Stimulated activated CD4-positive, alpha-beta T cell treated with anti-CD3 and anti-CD28 coated beads, TNF-alpha, amount 100 ng/mL, for 4 hours (primary cell): ENCODE results near the gene DEGS1.

Source experiments
- DNase-seq, 3 experiments: peaks; one replicate each; pipeline ENCODE4 v3.0.0-alpha.2; 2020; ENCODE audit warnings: low read depth in 3 of 3

Gene DEGS1

DNA sequence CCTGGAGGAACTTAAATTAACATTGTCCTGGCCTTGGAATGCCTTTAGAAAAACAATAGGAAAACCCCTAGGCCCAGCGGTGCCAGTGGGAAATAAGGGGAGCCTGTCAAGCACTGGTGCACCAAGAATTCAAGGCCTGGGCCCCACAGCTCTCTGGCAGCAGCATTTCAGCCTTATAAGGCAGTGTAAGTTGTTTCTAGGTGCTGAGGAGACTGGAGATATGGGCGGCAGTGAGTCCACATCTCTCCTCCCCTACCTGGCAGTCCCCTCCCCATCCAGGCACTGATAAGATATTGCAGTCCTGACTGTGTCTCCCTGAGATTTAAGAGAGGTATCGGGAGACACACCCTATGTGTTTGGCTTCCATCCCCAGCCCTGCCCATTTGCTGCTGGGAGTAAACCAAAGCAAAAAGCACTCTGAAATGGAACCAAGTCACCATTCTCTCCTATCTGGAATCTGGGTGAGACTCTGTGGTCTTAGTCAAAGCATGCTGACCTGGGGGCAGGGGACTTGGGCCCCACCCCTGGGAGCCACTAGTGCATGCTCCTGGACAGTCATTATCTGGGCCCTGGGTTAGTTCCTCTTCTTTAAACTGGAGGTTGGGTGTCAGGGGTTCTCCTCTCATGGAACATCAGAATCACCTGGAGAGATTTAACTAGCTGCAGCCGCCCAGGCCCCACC is 30.5 kb downstream of the DEGS1 start:
- DNase-seq = no peak

DNA sequence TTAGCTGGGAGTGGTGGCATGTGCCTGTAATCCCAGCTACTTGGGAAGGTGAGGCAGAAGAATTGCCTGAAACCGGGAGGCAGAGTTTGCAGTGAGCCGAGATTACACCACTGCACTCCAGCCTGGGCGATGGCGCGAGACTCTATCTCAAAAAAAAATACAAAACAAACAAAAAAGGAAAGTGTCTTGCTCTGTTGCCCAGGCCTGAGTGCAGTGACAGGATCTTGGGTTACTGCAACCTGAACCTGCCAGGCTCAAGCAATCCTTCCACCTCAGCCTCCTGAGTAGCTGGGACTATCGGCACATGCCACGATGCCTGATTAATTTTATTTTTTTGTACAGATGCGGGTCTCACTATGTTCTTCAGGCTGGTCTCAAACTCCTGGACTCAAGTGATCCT is 33.3 kb downstream of the DEGS1 start:
- DNase-seq = no peak

DNA sequence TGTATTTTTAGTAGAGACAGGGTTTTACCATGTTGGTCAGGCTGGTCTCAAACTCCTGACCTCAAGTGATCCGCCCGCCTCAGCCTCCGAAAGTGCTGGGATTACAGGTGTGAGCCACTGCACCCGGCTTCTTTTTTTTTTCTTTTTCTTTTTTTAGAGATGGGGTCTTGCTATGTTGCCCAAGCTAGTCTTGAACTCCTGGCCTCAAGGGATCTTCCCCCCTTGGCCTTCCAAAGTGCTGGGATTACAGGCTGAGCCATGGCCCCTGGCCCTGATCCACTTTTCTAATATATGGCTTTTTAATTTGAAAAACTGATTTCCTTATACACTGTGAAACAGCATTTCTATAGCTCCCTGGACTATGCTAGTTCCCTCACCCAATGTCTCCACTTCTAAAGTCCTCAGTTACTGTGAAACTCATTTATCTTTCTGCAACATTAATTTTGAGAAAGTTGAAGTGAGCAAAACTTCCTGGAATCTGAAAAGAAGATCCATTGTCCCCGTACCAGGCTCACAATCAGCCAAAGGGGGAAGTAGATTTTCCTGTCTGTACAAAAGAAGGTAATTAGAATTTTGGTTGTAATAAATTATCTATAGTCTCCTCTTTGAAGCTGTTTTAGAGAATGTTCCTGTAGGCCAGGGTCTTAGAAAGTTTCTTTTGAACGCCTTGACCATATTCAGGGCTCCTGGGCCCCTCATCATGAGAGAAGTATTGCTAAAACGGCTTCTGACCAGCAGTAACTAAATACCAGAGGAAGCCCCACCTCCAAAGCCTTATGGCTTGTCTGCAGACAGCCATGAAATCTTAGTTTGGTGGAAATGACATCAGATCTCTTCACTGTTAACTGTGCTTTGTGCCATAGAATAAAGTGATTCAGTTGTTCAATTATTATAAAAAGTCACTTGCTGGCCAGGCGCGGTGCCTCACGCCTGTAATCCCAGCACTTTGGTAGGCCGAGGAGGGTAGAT is 34.9 kb downstream of the DEGS1 start:
- no peak for DNase-seq

DNA sequence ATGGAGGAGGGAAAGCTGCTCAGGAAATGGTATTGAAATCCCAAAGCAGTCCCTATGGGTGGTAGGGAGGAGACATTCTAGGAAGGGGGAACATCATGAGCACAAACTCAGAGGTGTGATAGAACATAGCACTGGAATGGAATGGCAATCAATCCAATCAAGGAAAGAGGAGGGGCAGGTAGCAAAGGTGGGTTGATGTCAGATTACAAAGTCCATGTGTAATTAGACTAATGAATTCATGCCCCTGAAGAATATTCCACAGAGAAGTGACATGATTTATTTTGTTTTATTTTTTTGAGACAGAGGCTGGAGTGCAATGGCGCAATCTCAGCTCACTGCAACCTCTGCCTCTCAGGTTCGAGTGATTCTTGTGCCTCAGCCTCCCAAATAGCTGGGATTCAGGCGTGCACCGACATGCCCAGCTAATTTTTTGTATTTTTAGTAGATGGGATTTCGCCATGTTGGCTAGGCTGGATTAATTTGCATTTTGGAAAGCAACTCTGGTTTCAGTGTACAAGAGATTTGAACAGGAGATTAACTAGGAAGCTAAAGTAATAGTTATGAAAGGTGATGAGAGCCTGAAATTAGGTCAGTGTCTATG is 36.1 kb downstream of the DEGS1 start:
- no peak for DNase-seq

DNA sequence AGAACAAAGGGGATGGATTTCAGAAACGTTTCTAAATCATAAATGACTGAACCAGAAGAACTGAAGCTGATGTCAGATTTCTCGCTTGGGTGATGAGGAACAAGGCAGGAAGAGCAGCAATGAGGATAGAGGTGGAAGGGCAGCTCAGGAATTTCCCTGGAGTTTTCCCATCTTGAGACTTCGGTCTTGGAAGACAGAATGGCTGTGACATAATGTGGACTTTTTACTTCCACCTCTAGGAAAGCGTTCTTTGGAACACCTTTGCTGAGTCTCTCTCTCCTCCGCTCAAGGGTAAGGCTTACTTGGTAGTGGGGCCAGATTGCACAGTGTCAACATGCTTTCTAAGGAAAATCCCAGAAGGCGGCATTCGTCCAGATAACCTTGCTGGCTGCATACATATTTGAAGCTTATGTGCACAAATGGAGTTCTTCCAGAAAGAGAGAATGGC is 36.6 kb downstream of the DEGS1 start:
- DNase-seq = no peak

DNA sequence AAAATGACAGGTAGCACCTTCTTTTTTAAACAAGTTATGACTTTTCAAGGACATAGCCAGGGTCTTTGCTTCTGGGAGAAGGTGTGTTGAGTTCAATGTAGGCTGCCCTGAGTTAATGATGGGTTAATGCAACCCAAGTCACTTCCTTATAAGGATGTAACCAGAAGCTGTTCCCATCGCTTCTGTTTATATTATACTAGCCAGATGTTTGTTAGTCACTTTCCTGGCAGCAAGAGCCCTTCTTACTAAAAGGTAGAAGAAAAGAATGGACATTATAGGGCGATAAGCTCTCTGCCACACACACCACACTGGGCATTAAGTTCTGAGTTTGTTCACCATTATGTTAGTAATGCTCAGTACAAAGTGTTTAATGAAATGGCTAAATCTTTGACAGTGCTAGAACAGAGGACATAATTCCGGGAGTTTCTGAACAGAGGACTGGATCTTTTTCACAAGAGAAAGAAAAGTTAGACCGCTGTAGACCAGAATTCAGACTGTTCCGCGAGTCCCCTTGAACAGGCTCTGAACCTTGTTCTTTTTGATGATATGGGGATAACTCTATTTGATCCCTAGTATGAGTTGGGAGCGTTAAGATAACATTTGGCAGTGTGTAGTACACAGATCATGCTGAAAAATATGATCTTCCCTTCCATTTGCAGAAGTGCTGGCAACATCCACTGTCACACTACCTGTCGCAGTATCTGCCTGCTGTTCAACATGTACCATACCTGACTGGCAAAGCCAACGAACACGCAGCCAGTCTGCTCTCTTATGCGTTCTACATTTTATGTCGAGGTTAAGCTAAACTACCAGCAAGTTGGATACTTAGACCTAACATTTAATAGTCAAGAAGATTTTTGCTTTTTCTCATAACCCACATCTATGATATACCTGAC is 41.0 kb downstream of the DEGS1 start:
- DNase-seq = no peak

DNA sequence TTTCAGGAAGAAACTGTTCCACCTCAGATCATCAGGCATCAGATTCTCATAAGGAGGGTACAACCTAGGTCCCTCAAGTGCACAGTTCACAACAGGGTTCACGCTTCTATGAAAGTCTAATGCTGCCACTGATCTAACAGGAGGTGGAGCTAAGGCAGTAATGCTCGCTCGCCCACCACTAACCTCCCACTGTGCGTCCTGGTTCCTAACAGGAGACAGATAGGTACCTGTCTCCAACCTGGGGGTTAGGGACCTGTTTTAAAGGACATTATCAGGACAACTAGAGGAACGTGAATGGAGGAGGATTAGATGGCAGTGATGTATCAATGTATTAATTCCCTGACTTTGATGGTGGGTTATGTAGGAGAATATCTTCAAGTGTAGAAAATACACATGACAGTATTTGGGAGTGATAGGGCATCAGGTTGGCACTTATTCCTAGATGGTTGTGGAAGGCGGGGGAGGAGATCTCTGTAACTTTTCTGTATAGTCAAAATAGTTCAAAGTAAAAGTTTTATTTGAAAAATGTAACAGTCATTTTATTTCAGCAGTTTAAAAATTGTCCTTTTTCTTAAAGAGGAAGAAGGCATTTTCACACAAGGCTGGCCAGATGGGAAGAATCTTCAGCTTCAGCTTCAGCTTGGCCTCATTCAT is 43.9 kb downstream of the DEGS1 start:
- DNase-seq = no peak

DNA sequence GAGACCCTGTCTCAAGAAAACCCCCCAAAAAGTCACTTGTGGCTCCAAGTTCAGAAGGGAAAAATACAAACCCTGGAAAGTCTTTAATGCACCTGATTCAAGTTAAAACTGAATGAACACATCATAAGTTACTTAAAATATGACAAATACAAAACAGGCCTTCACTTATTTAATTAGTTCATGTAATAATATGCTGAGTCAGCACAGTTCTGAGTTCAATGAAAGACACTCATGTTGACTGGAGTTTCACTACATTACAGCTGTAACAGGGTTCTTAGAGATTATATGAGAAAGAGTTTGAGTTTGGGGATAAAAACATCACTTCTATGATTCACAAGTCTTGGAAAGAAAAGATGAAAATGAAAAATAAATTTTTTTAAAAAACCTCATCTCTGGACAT is 51.0 kb downstream of the DEGS1 start:
- DNase-seq = no peak

DNA sequence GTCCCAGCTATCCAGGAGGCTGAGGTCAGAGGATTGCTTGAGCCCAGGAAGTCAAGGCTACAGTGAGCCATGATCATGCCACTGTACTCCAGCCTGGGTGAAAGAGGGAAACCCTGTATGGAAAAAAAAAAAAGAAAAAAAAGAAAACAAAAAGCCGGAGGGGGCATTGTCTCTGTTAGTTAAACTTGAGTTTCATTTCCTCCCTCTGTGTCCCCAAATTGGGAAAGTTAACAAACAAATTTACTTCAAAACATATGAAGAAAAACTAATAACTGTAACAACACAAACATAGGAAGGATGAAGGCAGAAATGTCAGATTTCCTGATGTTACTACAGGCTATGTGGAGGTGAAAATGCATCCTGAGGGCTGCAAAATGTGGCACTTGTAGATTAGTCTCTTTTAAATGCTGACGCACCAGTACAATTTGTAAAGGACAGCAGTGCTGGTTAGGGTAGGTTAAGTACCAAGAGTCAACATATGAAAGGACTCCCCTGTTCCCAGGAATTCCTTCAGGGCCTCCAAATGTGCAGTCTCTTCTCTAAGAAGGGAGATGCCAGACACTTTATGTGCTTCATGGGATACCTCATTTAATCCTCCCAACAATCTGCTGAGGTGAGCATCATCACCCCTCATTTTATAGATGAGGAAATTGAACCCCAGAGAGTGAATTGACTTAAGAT is 52.9 kb downstream of the DEGS1 start:
- no peak for DNase-seq

DNA sequence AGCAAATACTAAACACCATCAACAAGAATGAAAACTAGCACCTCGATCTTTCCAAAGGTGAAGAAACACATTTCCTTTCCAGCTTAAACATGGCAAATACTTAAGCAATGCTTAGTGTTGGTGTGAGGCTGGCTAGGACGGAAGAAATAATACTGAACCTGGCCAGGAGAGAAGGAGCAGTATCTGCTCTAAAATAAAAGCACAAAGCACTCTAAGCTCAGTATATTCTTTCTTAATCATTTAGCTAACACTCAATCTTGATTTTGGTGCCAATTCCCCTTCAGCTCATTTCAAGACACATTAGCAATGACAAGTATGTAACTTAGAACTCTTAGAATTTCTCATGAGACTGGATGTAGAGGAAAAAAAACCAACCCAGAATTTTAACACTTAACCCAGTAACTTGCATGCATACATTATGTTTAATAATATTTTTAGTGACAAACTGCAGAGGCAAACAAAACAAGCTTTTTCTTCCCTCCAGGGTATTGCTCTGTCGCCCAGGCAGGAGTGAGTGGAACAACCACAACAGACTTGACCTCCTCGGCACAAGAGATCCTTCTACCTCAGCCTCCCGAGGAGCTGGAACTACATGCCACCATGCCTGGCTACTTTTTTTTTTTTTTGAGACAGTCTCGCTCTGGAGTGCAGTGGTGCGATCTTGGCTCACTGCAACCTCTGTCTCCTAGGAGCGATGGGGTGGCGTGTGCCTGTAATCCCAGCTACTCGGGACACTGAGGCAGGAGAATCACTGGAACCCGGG is 54.3 kb downstream of the DEGS1 start:
- no peak for DNase-seq

DNA sequence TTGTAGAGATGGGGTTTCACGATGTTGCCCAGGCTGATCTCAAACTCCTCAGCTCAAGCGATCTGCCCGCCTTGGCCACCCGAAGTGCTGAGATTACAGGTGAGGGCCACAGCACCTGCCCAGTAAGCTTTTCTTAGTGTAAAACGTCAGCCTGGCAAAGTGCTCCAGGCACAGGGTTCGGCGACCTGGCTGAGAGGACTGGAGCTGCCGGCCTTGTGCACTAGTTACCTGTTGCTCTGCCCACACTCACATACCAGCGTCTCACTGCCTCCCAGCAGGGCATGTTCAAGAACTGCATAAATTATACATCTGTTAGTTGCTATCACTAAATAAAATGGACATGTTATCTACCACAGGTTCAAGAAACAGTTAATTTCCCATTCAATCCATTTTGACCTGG is 55.2 kb downstream of the DEGS1 start:
- DNase-seq = no peak

DNA sequence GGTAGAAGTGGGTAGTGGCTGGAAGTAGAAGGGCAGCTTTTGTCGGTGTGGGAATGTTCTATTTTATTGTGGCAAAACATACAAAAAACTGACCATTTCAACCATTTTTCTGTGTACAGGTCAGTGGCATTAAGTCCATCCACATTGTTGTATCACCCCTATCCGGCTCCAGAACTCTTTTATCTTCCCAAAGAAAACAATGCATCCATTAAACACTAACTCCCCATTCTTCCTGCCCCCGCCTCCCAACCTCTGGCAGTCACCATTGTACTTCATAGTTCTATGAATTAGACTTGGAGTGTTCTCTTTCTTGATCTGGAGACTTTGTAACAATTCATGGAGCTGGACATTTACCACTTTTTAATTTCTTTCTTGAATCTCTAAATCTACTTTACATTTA is 55.7 kb downstream of the DEGS1 start:
- DNase-seq = no peak
